LoVo (cell line): ENCODE data around the gene NCAPH2.
"Not testable (repeated sequence)": the region's sequence is repeated elsewhere in the genome, so short reads cannot be mapped to it uniquely, and the experiment has no call there.

ENCODE experiments used
- DNase-seq: peaks from one replicate; pipeline ENCODE4 v3.0.0-alpha.2; 2016; ENCODE audit warnings: low spot score

The NCAPH2 gene

GRCh38 chr22:50519151-50519550, 11.1 kb downstream of the NCAPH2 start:
- no peak for DNase-seq

- not testable (repeated sequence) for DNase-seq
Observed at GRCh38 chr22:50520184-50520583, 12.2 kb downstream of the NCAPH2 start.

- no peak for DNase-seq
Observed at GRCh38 chr22:50520826-50521453, 12.9 kb downstream of the NCAPH2 start.

GRCh38 chr22:50521710-50522109, 13.7 kb downstream of the NCAPH2 start:
- DNase-seq = no peak

GRCh38 chr22:50522208-50522805, 14.3 kb downstream of the NCAPH2 start:
- no peak for DNase-seq

- DNase-seq = no peak
Observed at GRCh38 chr22:50522806-50523438, 14.9 kb downstream of the NCAPH2 start.

GRCh38 chr22:50523458-50523805, 15.4 kb downstream of the NCAPH2 start:
- DNase-seq = no peak

GRCh38 chr22:50523806-50524675, 16.0 kb downstream of the NCAPH2 start:
- DNase-seq = no peak

- DNase-seq = peak; percentile 44
Observed at GRCh38 chr22:50524676-50525103, 16.7 kb downstream of the NCAPH2 start.

- peak; percentile 97 for DNase-seq
Observed at GRCh38 chr22:50525104-50525857, 17.3 kb downstream of the NCAPH2 start, which contains the start of gene SCO2. TSS of gene SCO2 (minus strand) at chr22:50525598. CDS start at chr22:50524411, 1,187 bp downstream.

- DNase-seq = no peak
Observed at GRCh38 chr22:50525858-50526107, 17.8 kb downstream of the NCAPH2 start.

- peak; percentile 58 for DNase-seq
Observed at GRCh38 chr22:50526108-50526833, 18.2 kb downstream of the NCAPH2 start.

- peak; percentile 48 for DNase-seq
Observed at GRCh38 chr22:50526834-50527801, 19.1 kb downstream of the NCAPH2 start.

- DNase-seq = no peak
Observed at GRCh38 chr22:50527921-50528681, 20.1 kb downstream of the NCAPH2 start.

- DNase-seq = no peak
Observed at GRCh38 chr22:50528682-50529415, 20.8 kb downstream of the NCAPH2 start.

GRCh38 chr22:50529416-50529896, 21.4 kb downstream of the NCAPH2 start:
- DNase-seq = no peak

GRCh38 chr22:50529897-50530579, 22.0 kb downstream of the NCAPH2 start, which contains the start of gene TYMP:
TSS of gene TYMP (minus strand) at chr22:50530012. CDS start at chr22:50529709, 303 bp downstream.
- peak; percentile 81 for DNase-seq

- DNase-seq = no peak
Observed at GRCh38 chr22:50530580-50530876, 22.5 kb downstream of the NCAPH2 start.
